ENCODE results near the gene ERC1.
A peak's percentile ranks its signal among the peaks of the same experiment; 100 is the strongest.

Gene ERC1

GRCh38 chr12:1171657-1172408 lies 180.8 kb downstream of the ERC1 start (continued):
- TF ChIP-seq ZSCAN5A (tag by site-specific recombination; IDR thresholded peaks at IDR 0.05) (no peak), SP2 (tag by site-specific recombination; IDR thresholded peaks at IDR 0.05) (peak; percentile 23), BCL6B (tag by site-specific recombination; IDR thresholded peaks at IDR 0.05) (no peak), INSM2 (tag by site-specific recombination; IDR thresholded peaks at IDR 0.05) (peak; percentile 47; the same call in 1 of the 2 replicates), PATZ1 (tag by site-specific recombination; IDR thresholded peaks at IDR 0.05) (peak; percentile 44; the same call in 1 of the 2 replicates), ZNF518A (tag by site-specific recombination; conservative IDR thresholded peaks at IDR 0.05; ENCODE audit: low read depth) (no peak), SP7 (tag by site-specific recombination; IDR thresholded peaks at IDR 0.05) (peak; percentile 98), ZNF26 (tag by site-specific recombination; IDR thresholded peaks at IDR 0.05) (no peak), ZNF692 (tag by site-specific recombination; IDR thresholded peaks at IDR 0.05) (0 out of 2 replicates have a peak, but pooled peaks have one; percentile 51), MEIS1 (CRISPR knock-in tag; IDR thresholded peaks at IDR 0.05; ENCODE audit: borderline replicate concordance) (0 out of 2 replicates have a peak, but pooled peaks have one; percentile 71), ZNF549 (tag by site-specific recombination; IDR thresholded peaks at IDR 0.05) (no peak), ZNF639 (tag by site-specific recombination; IDR thresholded peaks at IDR 0.05) (0 out of 2 replicates have a peak, but pooled peaks have one; percentile 46), ZNF416 (tag by site-specific recombination; IDR thresholded peaks at IDR 0.05) (no peak), HOXD13 (CRISPR knock-in tag; IDR thresholded peaks at IDR 0.05; ENCODE audit: borderline replicate concordance) (no peak), GFI1B (tag by site-specific recombination; IDR thresholded peaks at IDR 0.05) (peak; percentile 96), ZNF10 (tag by site-specific recombination; IDR thresholded peaks at IDR 0.05) (peak; percentile 70; the same call in 1 of the 2 replicates), KLF1 (tag by site-specific recombination; IDR thresholded peaks at IDR 0.05) (peak; percentile 35; the same call in 1 of the 2 replicates), PRDM6 (tag by site-specific recombination; IDR thresholded peaks at IDR 0.05) (peak; percentile 89), ZNF2 (tag by site-specific recombination; IDR thresholded peaks at IDR 0.05) (peak; percentile 23; the same call in 1 of the 2 replicates)
